ENCODE measurements around the gene HEXD.
A peak's percentile ranks its signal among the peaks of the same experiment; 100 is the strongest.

Gene HEXD

DNA sequence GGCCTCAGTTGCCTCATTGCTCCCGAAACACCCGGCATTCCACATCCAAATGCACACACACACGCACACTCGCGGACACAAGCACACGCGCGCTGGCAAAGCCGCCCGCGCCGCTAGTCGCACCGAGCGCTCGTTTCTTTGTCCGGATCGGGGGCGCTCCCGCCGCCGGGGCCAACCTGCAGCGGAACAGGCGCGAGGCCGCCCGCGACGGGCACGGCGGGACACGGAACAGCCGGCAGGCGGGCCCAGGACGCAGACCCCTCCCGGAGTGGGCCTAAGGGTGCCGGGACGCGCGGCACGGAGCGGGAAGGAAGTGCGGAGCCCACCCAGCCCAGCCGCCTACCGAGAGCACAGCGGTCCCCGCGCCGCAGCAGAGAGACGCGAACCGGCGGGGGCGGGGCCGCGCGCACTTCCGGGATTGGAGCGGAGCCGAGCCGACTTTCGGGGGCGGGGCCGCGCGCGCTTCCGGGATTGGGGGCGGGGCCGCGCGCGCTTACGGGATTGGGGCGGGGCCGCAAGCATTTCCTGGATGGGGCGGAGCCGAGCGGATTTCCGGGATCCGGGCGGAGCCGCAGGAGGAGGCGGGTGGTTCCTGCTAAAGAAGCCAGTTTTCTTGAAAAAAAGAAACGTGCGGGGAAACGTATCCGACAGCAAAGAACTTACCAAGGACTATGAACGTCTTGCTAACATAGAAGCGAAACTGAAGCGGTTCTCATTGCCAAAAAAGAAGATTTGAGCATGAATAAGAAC, 32.4 kb downstream of the HEXD start, which contains the start of gene CYBC1 (continued):
- no peak for TF ChIP-seq ZNF248 (tag by site-specific recombination; IDR thresholded peaks at IDR 0.05)
- no peak for TF ChIP-seq ZNF132 (tag by site-specific recombination; IDR thresholded peaks at IDR 0.05; ENCODE audit: borderline replicate concordance)
- TF ChIP-seq ZNF549 (tag by site-specific recombination; IDR thresholded peaks at IDR 0.05): no peak
- no peak for TF ChIP-seq TRIM28 (IDR thresholded peaks at IDR 0.05; ENCODE audit: borderline replicate concordance, low read length)
- TF ChIP-seq SALL2 (tag by site-specific recombination; IDR thresholded peaks at IDR 0.05; ENCODE audit: borderline replicate concordance): no peak
- TF ChIP-seq HOXD13 (CRISPR knock-in tag; IDR thresholded peaks at IDR 0.05; ENCODE audit: borderline replicate concordance): no peak
- no peak for TF ChIP-seq ZNF416 (tag by site-specific recombination; IDR thresholded peaks at IDR 0.05)
- no peak for TF ChIP-seq ZFP37 (tag by site-specific recombination; IDR thresholded peaks at IDR 0.05)
- TF ChIP-seq, protein P1, sequence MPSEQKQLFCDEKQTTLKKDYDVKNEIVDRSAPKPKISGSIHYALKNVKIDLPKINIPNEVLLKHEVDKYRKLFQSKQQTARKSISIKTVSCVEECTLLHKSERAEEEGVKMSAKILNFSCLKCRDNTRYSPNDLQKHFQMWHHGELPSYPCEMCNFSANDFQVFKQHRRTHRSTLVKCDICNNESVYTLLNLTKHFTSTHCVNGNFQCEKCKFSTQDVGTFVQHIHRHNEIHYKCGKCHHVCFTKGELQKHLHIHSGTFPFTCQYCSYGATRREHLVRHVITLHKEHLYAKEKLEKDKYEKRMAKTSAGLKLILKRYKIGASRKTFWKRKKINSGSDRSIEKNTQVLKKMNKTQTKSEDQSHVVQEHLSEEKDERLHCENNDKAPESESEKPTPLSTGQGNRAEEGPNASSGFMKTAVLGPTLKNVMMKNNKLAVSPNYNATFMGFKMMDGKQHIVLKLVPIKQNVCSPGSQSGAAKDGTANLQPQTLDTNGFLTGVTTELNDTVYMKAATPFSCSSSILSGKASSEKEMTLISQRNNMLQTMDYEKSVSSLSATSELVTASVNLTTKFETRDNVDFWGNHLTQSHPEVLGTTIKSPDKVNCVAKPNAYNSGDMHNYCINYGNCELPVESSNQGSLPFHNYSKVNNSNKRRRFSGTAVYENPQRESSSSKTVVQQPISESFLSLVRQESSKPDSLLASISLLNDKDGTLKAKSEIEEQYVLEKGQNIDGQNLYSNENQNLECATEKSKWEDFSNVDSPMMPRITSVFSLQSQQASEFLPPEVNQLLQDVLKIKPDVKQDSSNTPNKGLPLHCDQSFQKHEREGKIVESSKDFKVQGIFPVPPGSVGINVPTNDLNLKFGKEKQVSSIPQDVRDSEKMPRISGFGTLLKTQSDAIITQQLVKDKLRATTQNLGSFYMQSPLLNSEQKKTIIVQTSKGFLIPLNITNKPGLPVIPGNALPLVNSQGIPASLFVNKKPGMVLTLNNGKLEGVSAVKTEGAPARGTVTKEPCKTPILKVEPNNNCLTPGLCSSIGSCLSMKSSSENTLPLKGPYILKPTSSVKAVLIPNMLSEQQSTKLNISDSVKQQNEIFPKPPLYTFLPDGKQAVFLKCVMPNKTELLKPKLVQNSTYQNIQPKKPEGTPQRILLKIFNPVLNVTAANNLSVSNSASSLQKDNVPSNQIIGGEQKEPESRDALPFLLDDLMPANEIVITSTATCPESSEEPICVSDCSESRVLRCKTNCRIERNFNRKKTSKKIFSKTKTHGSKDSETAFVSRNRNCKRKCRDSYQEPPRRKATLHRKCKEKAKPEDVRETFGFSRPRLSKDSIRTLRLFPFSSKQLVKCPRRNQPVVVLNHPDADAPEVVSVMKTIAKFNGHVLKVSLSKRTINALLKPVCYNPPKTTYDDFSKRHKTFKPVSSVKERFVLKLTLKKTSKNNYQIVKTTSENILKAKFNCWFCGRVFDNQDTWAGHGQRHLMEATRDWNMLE (tag by site-specific recombination; conservative IDR thresholded peaks at IDR 0.05; ENCODE audit: low read depth): peak; percentile 43; the same call in 1 of the 2 replicates
- TF ChIP-seq, protein P2, sequence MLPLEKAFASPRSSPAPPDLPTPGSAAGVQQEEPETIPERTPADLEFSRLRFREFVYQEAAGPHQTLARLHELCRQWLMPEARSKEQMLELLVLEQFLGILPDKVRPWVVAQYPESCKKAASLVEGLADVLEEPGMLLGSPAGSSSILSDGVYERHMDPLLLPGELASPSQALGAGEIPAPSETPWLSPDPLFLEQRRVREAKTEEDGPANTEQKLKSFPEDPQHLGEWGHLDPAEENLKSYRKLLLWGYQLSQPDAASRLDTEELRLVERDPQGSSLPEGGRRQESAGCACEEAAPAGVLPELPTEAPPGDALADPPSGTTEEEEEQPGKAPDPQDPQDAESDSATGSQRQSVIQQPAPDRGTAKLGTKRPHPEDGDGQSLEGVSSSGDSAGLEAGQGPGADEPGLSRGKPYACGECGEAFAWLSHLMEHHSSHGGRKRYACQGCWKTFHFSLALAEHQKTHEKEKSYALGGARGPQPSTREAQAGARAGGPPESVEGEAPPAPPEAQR (tag by site-specific recombination; IDR thresholded peaks at IDR 0.05): no peak
- TF ChIP-seq ZNF302 (tag by site-specific recombination; IDR thresholded peaks at IDR 0.05; ENCODE audit: low read depth): no peak
- TF ChIP-seq ZNF664 (tag by site-specific recombination; IDR thresholded peaks at IDR 0.05): no peak
- no peak for TF ChIP-seq ZNF140 (tag by site-specific recombination; IDR thresholded peaks at IDR 0.05)
- TF ChIP-seq ZNF391 (tag by site-specific recombination; IDR thresholded peaks at IDR 0.05; ENCODE audit: borderline replicate concordance, low read depth): 0 out of 2 replicates have a peak, but pooled peaks have one; percentile 50
- no peak for TF ChIP-seq ZNF37A (tag by site-specific recombination; IDR thresholded peaks at IDR 0.05)
- no peak for TF ChIP-seq ZNF670 (tag by site-specific recombination; IDR thresholded peaks at IDR 0.05; ENCODE audit: low read depth)
- no peak for TF ChIP-seq ZNF654 (tag by site-specific recombination; IDR thresholded peaks at IDR 0.05; ENCODE audit: low read depth)
- no peak for TF ChIP-seq ZNF184 (tag by site-specific recombination; IDR thresholded peaks at IDR 0.05)
- no peak for TF ChIP-seq ZBTB21 (tag by site-specific recombination; IDR thresholded peaks at IDR 0.05)
- peak; percentile 97 for TF ChIP-seq SP3 (tag by site-specific recombination; IDR thresholded peaks at IDR 0.05)
- peak; percentile 10; the same call in 1 of the 2 replicates for TF ChIP-seq GLIS1 (tag by site-specific recombination; IDR thresholded peaks at IDR 0.05)
- no peak for TF ChIP-seq ZNF514 (tag by site-specific recombination; IDR thresholded peaks at IDR 0.05)
- peak; percentile 76 for TF ChIP-seq ZIC2 (tag by site-specific recombination; IDR thresholded peaks at IDR 0.05)
- peak; percentile 65 for TF ChIP-seq ZNF335 (tag by site-specific recombination; conservative IDR thresholded peaks at IDR 0.05)
- TF ChIP-seq ZNF155 (tag by site-specific recombination; IDR thresholded peaks at IDR 0.05): no peak
- no peak for TF ChIP-seq ZNF626 (tag by site-specific recombination; IDR thresholded peaks at IDR 0.05)
- TF ChIP-seq, protein P3, sequence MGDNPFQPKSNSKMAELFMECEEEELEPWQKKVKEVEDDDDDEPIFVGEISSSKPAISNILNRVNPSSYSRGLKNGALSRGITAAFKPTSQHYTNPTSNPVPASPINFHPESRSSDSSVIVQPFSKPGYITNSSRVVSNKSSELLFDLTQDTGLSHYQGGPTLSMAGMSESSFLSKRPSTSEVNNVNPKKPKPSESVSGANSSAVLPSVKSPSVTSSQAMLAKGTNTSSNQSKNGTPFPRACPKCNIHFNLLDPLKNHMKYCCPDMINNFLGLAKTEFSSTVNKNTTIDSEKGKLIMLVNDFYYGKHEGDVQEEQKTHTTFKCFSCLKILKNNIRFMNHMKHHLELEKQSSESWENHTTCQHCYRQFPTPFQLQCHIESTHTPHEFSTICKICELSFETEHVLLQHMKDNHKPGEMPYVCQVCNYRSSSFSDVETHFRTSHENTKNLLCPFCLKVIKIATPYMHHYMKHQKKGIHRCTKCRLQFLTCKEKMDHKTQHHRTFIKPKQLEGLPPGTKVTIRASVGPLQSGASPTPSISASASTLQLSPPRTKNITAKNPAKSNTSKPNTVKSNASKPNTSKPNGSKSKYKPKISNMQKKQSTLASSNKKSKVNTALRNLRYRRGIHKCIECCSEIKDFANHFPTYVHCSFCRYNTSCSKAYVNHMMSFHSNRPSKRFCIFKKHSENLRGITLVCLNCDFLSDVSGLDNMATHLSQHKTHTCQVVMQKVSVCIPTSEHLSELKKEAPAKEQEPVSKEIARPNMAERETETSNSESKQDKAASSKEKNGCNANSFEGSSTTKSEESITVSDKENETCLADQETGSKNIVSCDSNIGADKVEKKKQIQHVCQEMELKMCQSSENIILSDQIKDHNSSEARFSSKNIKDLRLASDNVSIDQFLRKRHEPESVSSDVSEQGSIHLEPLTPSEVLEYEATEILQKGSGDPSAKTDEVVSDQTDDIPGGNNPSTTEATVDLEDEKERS (tag by site-specific recombination; IDR thresholded peaks at IDR 0.05): no peak
- no peak for TF ChIP-seq ZNF521 (tag by site-specific recombination; IDR thresholded peaks at IDR 0.05)
- no peak for TF ChIP-seq ZNF221 (tag by site-specific recombination; IDR thresholded peaks at IDR 0.05; ENCODE audit: borderline replicate concordance)
- TF ChIP-seq, protein P4, sequence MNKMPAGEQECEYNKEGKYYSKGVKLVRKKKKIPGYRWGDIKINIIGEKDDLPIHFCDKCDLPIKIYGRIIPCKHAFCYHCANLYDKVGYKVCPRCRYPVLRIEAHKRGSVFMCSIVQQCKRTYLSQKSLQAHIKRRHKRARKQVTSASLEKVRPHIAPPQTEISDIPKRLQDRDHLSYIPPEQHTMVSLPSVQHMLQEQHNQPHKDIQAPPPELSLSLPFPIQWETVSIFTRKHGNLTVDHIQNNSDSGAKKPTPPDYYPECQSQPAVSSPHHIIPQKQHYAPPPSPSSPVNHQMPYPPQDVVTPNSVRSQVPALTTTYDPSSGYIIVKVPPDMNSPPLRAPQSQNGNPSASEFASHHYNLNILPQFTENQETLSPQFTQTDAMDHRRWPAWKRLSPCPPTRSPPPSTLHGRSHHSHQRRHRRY (tag by site-specific recombination; IDR thresholded peaks at IDR 0.05): no peak
- TF ChIP-seq ZNF843 (tag by site-specific recombination; IDR thresholded peaks at IDR 0.05): no peak
